Aorta (tissue), 5 donors: Measurements from ENCODE around the gene VANGL2. TPM values are rescaled to one million over a fixed set of nuclear protein-coding genes. Genes with fewer than 3 reads are reported as not detected.

Source experiments
- ATAC-seq: fragments of 200-7000 bp; cut with Tn5 transposase; one replicate; pipeline ENCODE4 v1.9.1; 2022; ENCODE audit warnings: moderate library complexity; ENCODE audit not compliant: low FRiP score
- DNase-seq, 2 donors: peaks; one replicate each; pipeline ENCODE4 v3.0.0-alpha.2; 2020
- H3K27ac ChIP-seq, 2 donors: one replicate each; pipeline ENCODE4 v1.5.1; 2013; ENCODE audit warnings: low read length in 2 of 2, mild to moderate bottlenecking in 2 of 2, moderate library complexity in 2 of 2, control low read depth in 1 of 2, inconsistent platforms in 1 of 2, low read depth in 1 of 2
- H3K27me3 ChIP-seq, 2 donors: one replicate each; pipeline ENCODE4 v1.6.1; 2013; ENCODE audit warnings: control low read depth in 1 of 2, low read length in 1 of 2, mild to moderate bottlenecking in 1 of 2, moderate library complexity in 1 of 2; ENCODE audit not compliant: insufficient read depth in 2 of 2, control insufficient read depth in 1 of 2
- H3K36me3 ChIP-seq, 2 donors: one replicate each; pipeline ENCODE4 v1.6.1; 2013; ENCODE audit warnings: control low read depth in 1 of 2, low read length in 1 of 2, mild to moderate bottlenecking in 1 of 2; ENCODE audit not compliant: insufficient read depth in 2 of 2, control insufficient read depth in 1 of 2
- H3K4me1 ChIP-seq, 2 donors: one replicate each; pipeline ENCODE4 v1.6.1; 2013; ENCODE audit warnings: low read length in 2 of 2, control low read depth in 1 of 2, mild to moderate bottlenecking in 1 of 2, moderate library complexity in 1 of 2; ENCODE audit not compliant: insufficient read depth in 2 of 2, control insufficient read depth in 1 of 2
- H3K4me3 ChIP-seq, 2 donors: one replicate each; pipeline ENCODE4 v1.5.1; 2013; ENCODE audit warnings: low read length in 2 of 2, control low read depth in 1 of 2, mild to moderate bottlenecking in 1 of 2
- H3K9me3 ChIP-seq: one replicate; pipeline ENCODE4 v1.6.1; 2013; ENCODE audit warnings: mild to moderate bottlenecking, low read length; ENCODE audit not compliant: control insufficient read depth
- WGBS, 2 donors: extraction: QIAGEN DNeasy Blood & Tissue Kit; methylation state at CpG; one replicate each; pipeline ENCODE4 v1.1.7; 2013; 5-methylcytosine and 5-hydroxymethylcytosine counted together
- intact Hi-C, 2 donors: fragments of 100-400 bp; cut with DNase I; formaldehyde crosslinking; loops; one replicate each; pipeline versions ENCODE4 v1.14.2 to v1.15.0; 2022
- polyA plus RNA-seq, 2 donors: library from polyadenylated mRNA; stranded (reverse); fragments of 200-250 nt; gene quantifications; one replicate each; pipeline ENCODE4 v1.2.3, GENCODE V29; 2013
- total RNA-seq, 2 donors: library from RNA; stranded (reverse); fragmentation: NEBNext Ultra II Directional; extraction: Animal tissue kit (Norgen Biotek cat#: 25700); gene quantifications; one replicate each; pipeline ENCODE4 v1.2.1, GENCODE V29; 2021
- donor health status: healthy with polysubstance abuse.
- donor health status: Bipolar disorder and iron deficiency.
- donor health status: DM: no; HTN: no; CAD: no.
- donor health status: DM: no; HTN: no; CAD: no.
- donor health status: DM: yes; HTN: yes; CAD: no.

VANGL2 gene
- total and polyA plus RNA-seq, 4 donors = 0.26 to 4.4 (median 0.92) TPM

- Histone ChIP-seq H3K9me3 (no peaks in the 10 kb centered on the region), H3K27ac (no peak overlapping the region), H3K36me3 (no peaks in the 10 kb centered on the region), H3K4me1 (no peaks in the 10 kb centered on the region), H3K27me3 (no peaks in the 10 kb centered on the region), H3K4me3 (no peak overlapping the region)
- DNase-seq (no peak), ATAC-seq (no peak)
- intact Hi-C loops = no loop called here
- 26 to 45% methylated on average over 4 of the region's 4 CpGs for WGBS, 2 donors
Observed at GRCh38 chr1:160367516-160367900, 32.9 kb upstream of the VANGL2 start.

GRCh38 chr1:160367934-160368923 lies 32.1 kb upstream of the VANGL2 start:
- DNase-seq (no peak), ATAC-seq (no peak)
- intact Hi-C loops = no loop called here
- Histone ChIP-seq H3K27ac (no peak overlapping the region), H3K27me3 (no peaks in the 10 kb centered on the region), H3K36me3 (no peaks in the 10 kb centered on the region), H3K4me1 (no peaks in the 10 kb centered on the region), H3K4me3 (no peak overlapping the region), H3K9me3 (no peaks in the 10 kb centered on the region)
- 74 to 82% methylated on average over 4 of the region's 4 CpGs for WGBS, 2 donors

- no peak for ATAC-seq
- Histone ChIP-seq H3K36me3 (no peaks in the 10 kb centered on the region), H3K27ac (no peak overlapping the region), H3K27me3 (no peaks in the 10 kb centered on the region), H3K4me3 (no peak overlapping the region), H3K9me3 (no peaks in the 10 kb centered on the region), H3K4me1 (no peaks in the 10 kb centered on the region)
- 81 to 83% methylated on average over 1 of the region's 1 CpG for WGBS, 2 donors
- no peak for DNase-seq
- intact Hi-C loops = no loop called here
Observed at GRCh38 chr1:160369087-160369486, 31.3 kb upstream of the VANGL2 start.

GRCh38 chr1:160370561-160371345 lies 29.6 kb upstream of the VANGL2 start:
- ATAC-seq = no peak
- no peak for DNase-seq
- Histone ChIP-seq H3K9me3 (no peaks in the 10 kb centered on the region), H3K4me3 (no peak overlapping the region), H3K36me3 (no peaks in the 10 kb centered on the region), H3K4me1 (no peaks in the 10 kb centered on the region), H3K27ac (no peak overlapping the region), H3K27me3 (no peaks in the 10 kb centered on the region)
- WGBS, 2 donors = 58 to 60% methylated on average over 42 of the region's 42 CpGs
- intact Hi-C loops = no loop called here

DNA sequence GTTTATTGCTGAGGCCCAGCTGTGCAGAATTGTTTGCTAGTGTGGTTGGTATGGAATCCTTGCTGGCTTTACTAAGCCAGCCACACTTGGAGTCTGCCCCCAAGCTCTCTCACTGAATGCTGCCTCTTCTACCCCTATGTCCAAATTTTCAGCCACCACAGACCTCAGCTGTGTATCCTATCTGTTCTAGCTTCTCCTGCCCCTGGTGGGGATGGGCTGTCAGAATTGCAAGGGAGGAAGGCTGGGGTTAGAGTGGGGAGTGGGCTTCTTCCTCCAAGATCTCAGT lies 29.1 kb upstream of the VANGL2 start:
- intact Hi-C loops = no loop called here
- DNase-seq (no peak), ATAC-seq (no peak)
- Histone ChIP-seq H3K9me3 (no peaks in the 10 kb centered on the region), H3K4me1 (no peaks in the 10 kb centered on the region), H3K4me3 (no peak overlapping the region), H3K27me3 (no peaks in the 10 kb centered on the region), H3K27ac (no peak overlapping the region), H3K36me3 (no peaks in the 10 kb centered on the region)

- WGBS, 2 donors = 85 to 93% methylated on average over 4 of the region's 4 CpGs
- H3K36me3 ChIP-seq = no peaks in the 10 kb centered on the region
- no peaks in the 10 kb centered on the region for H3K27me3 ChIP-seq
- no peaks in the 10 kb centered on the region for H3K4me1 ChIP-seq
- DNase-seq (no peak), ATAC-seq (no peak)
- no peak overlapping the region for H3K4me3 ChIP-seq
- H3K9me3 ChIP-seq = no peaks in the 10 kb centered on the region
- H3K27ac ChIP-seq = no peak overlapping the region
- intact Hi-C loops = no loop called here
Observed at GRCh38 chr1:160371756-160372155, 28.6 kb upstream of the VANGL2 start.

DNA sequence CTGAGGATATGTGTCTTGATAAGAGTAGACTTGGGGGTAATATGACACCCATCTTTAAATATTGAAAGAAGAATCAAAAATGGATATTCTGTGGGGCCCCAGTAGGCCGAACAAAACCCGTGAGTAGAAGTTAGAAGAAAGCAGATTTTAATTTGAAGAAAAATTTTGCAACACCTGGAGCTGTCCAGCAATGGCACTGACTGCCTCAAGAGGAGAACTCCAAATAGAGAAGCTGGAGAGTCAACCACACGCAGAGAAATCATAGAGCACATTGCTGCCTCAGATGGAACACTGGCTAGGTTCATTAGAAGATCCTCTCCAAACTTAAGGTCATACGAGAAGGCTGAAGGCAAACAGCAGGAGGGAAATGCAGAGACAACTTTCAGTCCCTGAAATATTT lies 26.7 kb upstream of the VANGL2 start:
- Histone ChIP-seq H3K27ac (no peak overlapping the region), H3K36me3 (no peaks in the 10 kb centered on the region), H3K9me3 (no peaks in the 10 kb centered on the region), H3K27me3 (no peaks in the 10 kb centered on the region), H3K4me3 (no peak overlapping the region), H3K4me1 (no peaks in the 10 kb centered on the region)
- intact Hi-C loops = no loop called here
- DNase-seq = no peak
- no peak for ATAC-seq
- 85 to 87% methylated on average over 4 of the region's 4 CpGs for WGBS, 2 donors

GRCh38 chr1:160374306-160375110 lies 25.9 kb upstream of the VANGL2 start:
- Histone ChIP-seq H3K4me1 (no peaks in the 10 kb centered on the region), H3K4me3 (no peak overlapping the region), H3K27me3 (no peaks in the 10 kb centered on the region), H3K36me3 (no peaks in the 10 kb centered on the region), H3K9me3 (no peaks in the 10 kb centered on the region), H3K27ac (no peak overlapping the region)
- 55% methylated on average over 6 of the region's 6 CpGs for WGBS, 2 donors
- DNase-seq (no peak), ATAC-seq (no peak)
- intact Hi-C loops = no loop called here
